ENCODE data around the gene MAP3K4.

DNA sequence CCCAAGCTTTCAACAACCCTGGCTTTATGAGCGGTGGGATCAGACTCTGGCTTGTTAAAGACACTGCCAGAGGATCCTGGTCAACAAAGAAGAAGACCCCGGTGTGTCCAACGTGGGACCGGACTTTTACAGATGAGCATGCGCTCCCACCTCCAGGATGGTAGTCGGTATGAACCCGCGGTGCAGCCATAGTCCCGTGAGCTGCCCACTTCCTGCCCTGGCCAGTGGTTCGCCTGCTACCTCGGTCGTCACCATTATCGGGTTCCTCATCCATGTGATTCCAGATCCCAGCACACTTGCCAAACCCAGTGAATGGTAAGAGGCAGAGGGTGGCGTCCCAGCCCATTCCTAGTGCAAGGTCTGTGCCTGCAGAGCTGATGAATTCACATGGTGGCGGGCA, 169.6 kb downstream of the MAP3K4 start:
- TF ChIP-seq, protein P1, sequence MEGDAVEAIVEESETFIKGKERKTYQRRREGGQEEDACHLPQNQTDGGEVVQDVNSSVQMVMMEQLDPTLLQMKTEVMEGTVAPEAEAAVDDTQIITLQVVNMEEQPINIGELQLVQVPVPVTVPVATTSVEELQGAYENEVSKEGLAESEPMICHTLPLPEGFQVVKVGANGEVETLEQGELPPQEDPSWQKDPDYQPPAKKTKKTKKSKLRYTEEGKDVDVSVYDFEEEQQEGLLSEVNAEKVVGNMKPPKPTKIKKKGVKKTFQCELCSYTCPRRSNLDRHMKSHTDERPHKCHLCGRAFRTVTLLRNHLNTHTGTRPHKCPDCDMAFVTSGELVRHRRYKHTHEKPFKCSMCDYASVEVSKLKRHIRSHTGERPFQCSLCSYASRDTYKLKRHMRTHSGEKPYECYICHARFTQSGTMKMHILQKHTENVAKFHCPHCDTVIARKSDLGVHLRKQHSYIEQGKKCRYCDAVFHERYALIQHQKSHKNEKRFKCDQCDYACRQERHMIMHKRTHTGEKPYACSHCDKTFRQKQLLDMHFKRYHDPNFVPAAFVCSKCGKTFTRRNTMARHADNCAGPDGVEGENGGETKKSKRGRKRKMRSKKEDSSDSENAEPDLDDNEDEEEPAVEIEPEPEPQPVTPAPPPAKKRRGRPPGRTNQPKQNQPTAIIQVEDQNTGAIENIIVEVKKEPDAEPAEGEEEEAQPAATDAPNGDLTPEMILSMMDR (IDR thresholded peaks at IDR 0.05): no peak
- TF ChIP-seq POLR2A (IDR thresholded peaks at IDR 0.05): no peak

All from vagina (tissue), 2 donors.